ENCODE measurements around the gene HOXA6.

Gene HOXA6

GRCh38 chr7:27121684-27122076 is 25.9 kb downstream of the HOXA6 start:
- no peak for DNase-seq (ENCODE audit: low read depth)

GRCh38 chr7:27119412-27119911 is 28.1 kb downstream of the HOXA6 start:
- no peak for DNase-seq (ENCODE audit: low read depth)

GRCh38 chr7:27118580-27118979 is 29.0 kb downstream of the HOXA6 start:
- no peak for DNase-seq (ENCODE audit: low read depth)

GRCh38 chr7:27117887-27118491 is 29.6 kb downstream of the HOXA6 start:
- DNase-seq (ENCODE audit: low read depth): no peak

- no peak for DNase-seq (ENCODE audit: low read depth)
Observed at GRCh38 chr7:27116962-27117886, 30.4 kb downstream of the HOXA6 start.

GRCh38 chr7:27116031-27116961 is 31.3 kb downstream of the HOXA6 start:
- no peak for DNase-seq (ENCODE audit: low read depth)

GRCh38 chr7:27115221-27116026 is 32.1 kb downstream of the HOXA6 start:
- no peak for DNase-seq (ENCODE audit: low read depth)

GRCh38 chr7:27114881-27115220 is 32.7 kb downstream of the HOXA6 start:
- no peak for DNase-seq (ENCODE audit: low read depth)

GRCh38 chr7:27113991-27114769 is 33.4 kb downstream of the HOXA6 start:
- no peak for DNase-seq (ENCODE audit: low read depth)

GRCh38 chr7:27112955-27113949 is 34.3 kb downstream of the HOXA6 start:
- no peak for DNase-seq (ENCODE audit: low read depth)

- no peak for DNase-seq (ENCODE audit: low read depth)
Observed at GRCh38 chr7:27112361-27112760, 35.2 kb downstream of the HOXA6 start.

- no peak for DNase-seq (ENCODE audit: low read depth)
Observed at GRCh38 chr7:27111751-27112277, 35.8 kb downstream of the HOXA6 start.

- DNase-seq (ENCODE audit: low read depth): no peak
Observed at GRCh38 chr7:27111042-27111750, 36.4 kb downstream of the HOXA6 start.

GRCh38 chr7:27110186-27111031 is 37.2 kb downstream of the HOXA6 start:
- DNase-seq (ENCODE audit: low read depth): no peak

GRCh38 chr7:27109466-27110185 is 37.9 kb downstream of the HOXA6 start:
- DNase-seq (ENCODE audit: low read depth): no peak

- no peak for DNase-seq (ENCODE audit: low read depth)
Observed at GRCh38 chr7:27108390-27109127, 39.0 kb downstream of the HOXA6 start.

Measured in fibroblast of the conjunctiva (primary cell).